ENCODE measurements around the gene SRD5A2.
A peak's percentile ranks its signal among the peaks of the same experiment; 100 is the strongest.
"Not testable (repeated sequence)": the region's sequence is repeated elsewhere in the genome, so short reads cannot be mapped to it uniquely, and the experiment has no call there.

Gene SRD5A2

DNA sequence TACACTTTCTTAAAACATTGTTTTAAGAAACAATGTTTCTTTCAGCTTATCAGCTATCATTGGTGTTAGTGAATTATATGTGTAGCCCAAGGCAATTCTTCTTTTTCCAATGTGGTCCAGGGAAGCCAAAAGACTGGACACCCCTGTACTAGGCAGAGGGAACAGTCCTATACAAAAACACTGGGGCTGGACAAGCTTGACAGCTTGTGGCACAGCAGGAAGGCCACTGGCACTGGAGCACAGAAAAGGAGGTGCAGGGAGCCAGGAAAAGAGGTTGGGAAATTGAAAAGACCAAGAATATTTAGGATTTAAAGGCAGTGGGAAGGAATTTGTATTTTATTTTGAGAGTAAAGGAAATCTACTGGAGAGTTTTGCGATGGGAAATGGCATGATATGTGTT is 47.7 kb downstream of the SRD5A2 start:
- DNase-seq (ENCODE audit: low read depth, low spot score), result no peak

GRCh38 chr2:31531101-31531500 is 49.6 kb downstream of the SRD5A2 start:
- no peak for DNase-seq (ENCODE audit: low read depth, low spot score)

GRCh38 chr2:31529256-31529655 is 51.5 kb downstream of the SRD5A2 start:
- no peak for DNase-seq (ENCODE audit: low read depth, low spot score)

GRCh38 chr2:31528823-31529222 is 51.9 kb downstream of the SRD5A2 start:
- no peak for DNase-seq (ENCODE audit: low read depth, low spot score)

- DNase-seq (ENCODE audit: low read depth, low spot score), result no peak
These were observed 53.6 kb downstream of the SRD5A2 start for GRCh38 chr2:31526946-31527732.

DNA sequence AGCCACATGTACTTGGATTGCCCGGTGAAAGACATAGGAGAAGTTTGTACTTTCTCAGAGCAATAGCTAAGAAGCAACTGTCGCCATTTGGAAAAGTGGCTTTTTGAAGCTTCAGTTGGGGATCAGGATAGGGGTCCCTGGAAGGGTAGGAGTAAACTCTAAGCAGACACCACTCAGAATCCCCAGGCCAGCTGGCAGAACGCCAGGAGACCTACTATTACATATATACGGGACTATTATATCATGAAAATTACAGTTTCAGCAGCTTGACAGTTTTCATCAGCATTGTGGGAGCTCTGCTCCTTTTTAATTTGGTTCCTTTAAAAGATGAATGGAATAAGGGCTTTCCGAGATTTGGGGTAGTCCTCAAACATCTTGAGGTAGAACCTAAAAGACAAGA is 54.9 kb downstream of the SRD5A2 start:
- no peak for DNase-seq (ENCODE audit: low read depth, low spot score)

GRCh38 chr2:31524592-31524991 is 56.1 kb downstream of the SRD5A2 start:
- DNase-seq (ENCODE audit: low read depth, low spot score), result no peak

DNA sequence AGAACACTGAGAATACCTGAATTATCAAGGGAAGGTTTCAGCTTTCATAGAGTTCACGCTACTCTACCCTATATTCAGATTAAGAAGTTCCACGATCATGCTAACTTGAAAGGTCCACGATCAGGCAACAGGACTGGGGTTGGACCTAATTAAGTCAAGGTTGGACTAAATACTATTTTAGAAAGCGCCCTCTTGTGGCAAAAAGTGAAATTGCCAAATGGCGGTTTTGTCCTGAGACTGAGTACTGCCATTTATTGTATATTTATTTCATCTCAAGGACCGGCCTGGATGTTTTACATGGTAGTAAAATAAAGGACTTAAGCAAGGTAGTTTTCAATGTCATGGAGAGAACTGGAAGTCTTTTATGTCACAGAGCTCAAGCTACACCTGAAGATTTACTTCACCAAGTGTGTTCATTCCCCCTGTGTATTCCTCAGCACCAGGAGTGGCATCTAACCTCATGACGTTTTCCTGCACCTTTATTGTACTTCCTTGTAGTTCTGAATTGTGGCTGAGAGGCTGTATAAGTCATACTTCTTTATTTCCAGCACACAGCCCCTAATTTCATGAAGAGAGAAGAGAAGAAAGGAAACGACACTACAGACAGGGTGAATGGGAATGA is 56.8 kb downstream of the SRD5A2 start:
- DNase-seq (ENCODE audit: low read depth, low spot score), result peak; percentile 26

- DNase-seq (ENCODE audit: low read depth, low spot score), result no peak
These were observed 58.0 kb downstream of the SRD5A2 start for GRCh38 chr2:31522786-31523185.

DNA sequence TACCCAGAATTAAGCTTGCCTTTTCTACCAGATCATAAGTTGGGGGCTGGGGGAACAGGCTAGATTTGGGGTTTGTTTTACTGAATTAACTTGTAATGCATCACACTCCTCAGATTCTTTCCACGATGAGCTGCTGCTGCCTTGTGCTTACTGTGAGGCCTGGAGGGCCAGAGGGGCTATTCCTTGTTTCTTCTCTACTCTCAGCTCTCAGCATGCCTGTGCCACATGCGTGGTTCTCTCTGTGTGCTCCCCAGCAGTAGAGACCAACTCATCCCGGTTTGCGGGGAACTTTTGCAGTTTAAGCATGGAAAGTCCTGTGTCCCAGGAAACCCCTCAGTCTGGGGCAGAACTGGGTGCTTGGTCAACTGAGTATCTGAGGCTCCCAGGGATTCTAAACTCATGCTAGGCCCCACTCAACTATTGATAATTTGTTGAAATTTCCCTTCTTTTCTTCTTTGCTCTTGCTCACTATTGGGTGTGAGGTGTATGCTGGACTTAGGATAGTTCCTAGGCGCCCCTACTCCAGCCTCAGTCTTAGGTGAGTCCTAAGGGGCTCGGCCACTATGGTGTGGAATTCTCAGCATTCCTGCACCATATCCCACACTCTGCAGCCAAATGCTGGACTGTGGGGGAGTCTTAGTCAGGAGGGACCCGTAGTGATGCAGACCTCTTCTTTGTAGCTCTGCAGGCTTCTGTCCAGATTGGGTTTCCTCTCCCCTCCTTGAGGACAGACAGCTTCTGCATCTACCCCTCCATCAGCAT is 63.1 kb downstream of the SRD5A2 start:
- no peak for DNase-seq (ENCODE audit: low read depth, low spot score)

DNA sequence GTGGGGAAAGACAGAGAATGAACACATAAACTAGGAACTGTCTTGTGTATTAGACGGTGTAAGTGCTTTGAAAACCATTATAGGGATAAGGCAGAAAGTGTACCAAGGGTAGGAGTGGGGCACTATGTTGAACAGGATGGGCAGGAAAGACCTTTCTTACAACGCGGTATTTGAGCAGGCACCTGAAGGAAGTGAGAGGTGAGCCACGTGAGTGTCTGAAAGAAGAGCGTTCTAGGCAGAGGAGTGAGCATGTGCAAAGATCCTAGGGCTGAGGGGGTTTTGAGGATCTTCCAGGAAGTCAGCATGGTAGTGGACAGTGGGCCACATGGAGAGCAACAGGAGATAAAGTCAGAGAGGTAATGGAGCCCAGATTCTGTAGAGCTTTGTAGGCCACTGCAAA is 65.2 kb downstream of the SRD5A2 start:
- DNase-seq (ENCODE audit: low read depth, low spot score), result no peak

DNA sequence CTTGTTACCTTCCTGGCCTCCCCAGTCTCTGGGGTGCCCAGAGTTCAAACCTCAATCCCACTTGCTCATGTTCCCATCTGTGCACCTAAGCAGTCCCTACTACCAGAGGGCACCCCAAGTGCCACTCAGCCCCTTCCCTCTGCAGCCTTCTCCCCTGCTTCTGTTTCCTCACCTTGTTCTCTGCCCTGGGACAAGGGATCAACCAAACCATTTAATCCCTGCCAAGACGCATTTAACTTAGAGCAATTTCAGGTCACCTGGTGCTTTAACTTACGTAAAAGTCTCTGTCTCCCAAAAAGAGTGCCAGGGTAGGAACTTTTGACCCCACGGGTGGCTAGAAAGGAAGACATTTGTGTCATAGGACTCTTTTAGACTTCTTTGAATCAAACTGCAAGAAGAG is 67.2 kb downstream of the SRD5A2 start:
- no peak for DNase-seq (ENCODE audit: low read depth, low spot score)

DNA sequence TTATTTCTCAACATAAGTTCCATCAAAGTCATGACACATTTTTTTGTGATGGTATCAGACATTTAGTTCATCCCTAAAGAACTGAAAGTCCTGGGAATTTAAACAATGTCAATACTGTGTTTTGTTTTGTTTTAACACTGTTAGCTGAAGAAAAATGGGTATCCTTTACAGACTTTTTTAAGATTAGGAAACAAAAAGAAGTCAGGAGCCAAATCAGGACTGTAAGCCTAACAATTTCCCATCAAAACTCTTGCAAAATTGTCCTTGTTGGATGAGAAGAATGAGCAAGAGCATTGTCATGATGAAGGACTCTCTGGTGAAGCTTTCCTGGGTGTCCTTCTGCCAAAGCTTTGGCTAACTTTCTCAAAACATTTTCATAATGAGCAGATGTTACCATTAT is 69.4 kb downstream of the SRD5A2 start:
- no peak for DNase-seq (ENCODE audit: low read depth, low spot score)

- no peak for DNase-seq (ENCODE audit: low read depth, low spot score)
These were observed 75.6 kb downstream of the SRD5A2 start for GRCh38 chr2:31505111-31505510.

DNA sequence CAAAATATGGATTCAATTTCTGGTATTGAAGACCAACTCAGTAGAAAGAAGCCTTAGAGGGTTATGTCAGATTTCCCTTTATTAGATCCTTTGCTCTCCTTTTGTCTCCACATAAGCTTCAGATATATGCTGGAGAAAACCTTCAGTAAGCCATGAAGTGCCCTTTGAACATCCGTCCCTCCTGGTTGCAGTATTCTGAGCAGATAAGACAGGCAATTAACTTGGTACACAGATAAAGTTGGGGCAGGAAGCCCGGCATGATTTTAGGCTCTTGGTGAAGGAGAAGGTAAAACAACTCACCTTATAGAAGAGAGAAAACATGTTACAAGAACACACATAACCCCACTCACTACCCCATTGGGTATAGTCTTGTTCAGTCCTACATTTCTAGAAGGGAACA is 76.4 kb downstream of the SRD5A2 start:
- no peak for DNase-seq (ENCODE audit: low read depth, low spot score)

GRCh38 chr2:31496451-31496874 is 84.3 kb downstream of the SRD5A2 start:
- DNase-seq (ENCODE audit: low read depth, low spot score), result not testable (repeated sequence)

GRCh38 chr2:31489339-31489738 is 91.4 kb downstream of the SRD5A2 start:
- DNase-seq (ENCODE audit: low read depth, low spot score), result not testable (repeated sequence)

DNA sequence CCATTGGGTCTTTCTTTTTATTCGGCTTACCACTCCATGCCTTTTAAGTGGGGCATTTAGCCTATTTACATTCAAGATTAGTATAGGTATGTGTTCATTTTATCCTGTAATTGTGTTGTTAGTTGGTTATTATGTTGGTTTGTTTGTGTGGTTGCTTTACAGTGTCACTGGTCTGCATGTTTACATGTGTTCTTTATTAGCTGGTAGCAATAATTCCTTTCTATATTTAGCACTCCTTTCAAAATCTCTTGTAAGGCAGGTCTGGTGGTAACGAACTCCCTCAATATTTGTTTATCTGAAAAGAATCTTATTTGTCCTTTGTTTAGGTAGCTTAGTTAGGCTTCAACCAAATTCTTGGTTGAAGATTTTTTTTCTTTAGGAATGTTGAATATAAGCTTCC is 97.5 kb downstream of the SRD5A2 start:
- no peak for DNase-seq (ENCODE audit: low read depth, low spot score)

DNA sequence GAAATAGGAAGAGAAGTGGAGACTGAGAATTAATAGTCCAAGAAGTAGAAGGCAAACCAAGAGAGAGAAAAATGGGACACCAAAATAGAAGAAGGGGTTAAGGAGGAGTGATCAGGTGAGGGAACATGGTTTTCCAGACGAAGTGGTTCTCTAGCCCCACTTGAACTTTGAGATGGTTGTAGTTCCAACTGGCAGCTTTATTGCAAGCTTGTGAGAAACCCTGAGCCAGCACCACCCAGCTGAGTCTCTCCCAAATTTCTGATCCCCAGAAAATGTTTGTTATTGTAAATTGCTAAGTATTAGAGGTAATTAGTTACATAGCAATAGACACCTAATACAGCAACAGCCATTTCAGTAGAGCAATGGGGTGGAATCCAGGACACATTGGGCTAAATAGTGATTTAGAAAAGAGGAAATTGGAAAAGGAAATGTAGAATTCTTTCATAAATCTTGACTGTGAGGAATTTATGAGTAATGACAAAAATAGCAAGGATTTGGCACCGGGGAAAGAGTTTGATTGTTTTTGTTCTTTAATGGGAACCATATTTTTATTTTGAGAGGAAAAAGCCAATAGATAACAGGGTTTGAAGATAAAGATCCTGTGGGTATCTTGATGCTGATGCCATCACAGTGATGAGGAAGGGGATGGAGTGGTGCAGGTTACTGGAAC is 104.1 kb downstream of the SRD5A2 start:
- DNase-seq (ENCODE audit: low read depth, low spot score), result no peak

DNA sequence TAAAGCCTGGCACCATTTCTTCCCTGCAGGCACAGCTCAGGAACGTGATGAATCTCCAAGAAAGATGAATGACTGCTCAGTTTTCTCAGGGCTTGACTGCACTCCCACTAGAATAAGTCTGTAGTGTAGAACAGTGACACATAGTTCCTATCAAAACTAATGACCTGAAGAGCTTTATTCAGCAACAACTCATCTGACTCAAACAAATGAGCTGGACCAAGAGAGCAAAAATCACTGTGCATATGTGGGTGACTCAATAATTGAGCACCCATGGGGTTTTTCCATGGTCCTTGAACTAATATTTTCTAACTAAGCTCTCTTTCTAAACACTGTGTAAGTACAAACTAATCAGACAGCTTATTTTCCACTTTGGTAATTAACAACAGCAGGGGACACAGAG is 105.0 kb downstream of the SRD5A2 start:
- no peak for DNase-seq (ENCODE audit: low read depth, low spot score)

DNA sequence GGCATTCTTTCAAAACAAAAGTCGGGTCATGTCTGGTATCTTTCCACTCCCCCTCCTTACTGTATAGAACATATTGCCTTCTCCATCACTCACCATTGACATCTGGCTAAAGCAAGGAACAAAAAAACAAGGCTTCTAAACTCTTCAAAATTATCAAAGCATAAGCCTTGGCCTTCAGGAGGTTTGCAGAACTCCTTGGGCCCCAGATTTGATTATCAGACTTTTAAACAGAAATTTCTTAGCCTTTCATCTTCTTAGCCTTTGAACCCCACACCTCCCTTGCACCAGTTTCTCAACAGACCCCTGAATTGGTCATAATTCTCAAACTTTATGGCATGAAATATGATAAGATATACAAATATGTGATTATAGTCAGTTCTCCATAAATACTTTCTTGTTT is 106.4 kb downstream of the SRD5A2 start:
- DNase-seq (ENCODE audit: low read depth, low spot score), result no peak
